CD4-positive, alpha-beta T cell treated with Interferon alpha-2 for 1 hour (primary cell): ENCODE measurements around the gene ANXA2.
"Not testable (repeated sequence)": the region's sequence is repeated elsewhere in the genome, so short reads cannot be mapped to it uniquely, and the experiment has no call there.

Source experiments
- DNase-seq, 2 donors: peaks; one replicate each; pipeline ENCODE4 v3.0.0-alpha.2; 2020 to 2022

Gene ANXA2

DNA sequence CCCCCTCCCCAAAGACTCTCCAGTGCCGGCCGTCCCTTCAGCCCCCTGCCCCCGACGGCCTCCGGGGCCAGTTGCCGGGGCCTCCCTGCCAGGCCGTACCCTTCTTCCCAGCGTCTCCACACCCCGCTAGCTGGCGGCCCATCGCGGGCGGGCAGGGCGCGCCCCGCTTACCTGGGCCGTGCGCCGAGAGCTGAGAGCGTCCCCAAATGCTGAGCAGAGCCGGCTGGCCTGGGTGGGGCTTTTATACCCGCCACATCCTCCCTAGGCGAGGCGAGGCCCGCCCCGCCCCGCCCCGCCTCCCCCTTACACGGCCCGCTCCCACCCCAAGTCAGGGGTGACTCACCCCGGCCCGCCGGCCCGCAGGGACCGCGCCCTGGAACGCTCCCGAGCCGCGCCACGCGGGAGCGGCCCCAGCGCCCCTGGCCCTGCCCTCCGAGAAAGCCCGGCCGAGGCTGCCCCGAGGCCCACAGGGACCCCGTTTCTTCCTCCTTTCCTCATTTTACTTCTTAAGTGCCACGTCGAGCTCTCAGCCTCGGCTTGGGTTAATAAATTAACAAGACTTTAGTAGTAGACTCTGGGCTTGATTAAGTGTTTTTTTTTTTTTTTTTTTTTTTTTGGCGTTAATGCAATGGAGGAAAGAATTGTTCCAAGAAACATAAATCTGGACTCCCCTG lies at the start of gene ANXA2:
Gene ANXA2 (minus strand): TSS at position 215 of the 674 bp plus-strand sequence. CDS start 11,911 bp downstream, outside the sequence.
- peak; percentile 85 to 90 for DNase-seq

DNA sequence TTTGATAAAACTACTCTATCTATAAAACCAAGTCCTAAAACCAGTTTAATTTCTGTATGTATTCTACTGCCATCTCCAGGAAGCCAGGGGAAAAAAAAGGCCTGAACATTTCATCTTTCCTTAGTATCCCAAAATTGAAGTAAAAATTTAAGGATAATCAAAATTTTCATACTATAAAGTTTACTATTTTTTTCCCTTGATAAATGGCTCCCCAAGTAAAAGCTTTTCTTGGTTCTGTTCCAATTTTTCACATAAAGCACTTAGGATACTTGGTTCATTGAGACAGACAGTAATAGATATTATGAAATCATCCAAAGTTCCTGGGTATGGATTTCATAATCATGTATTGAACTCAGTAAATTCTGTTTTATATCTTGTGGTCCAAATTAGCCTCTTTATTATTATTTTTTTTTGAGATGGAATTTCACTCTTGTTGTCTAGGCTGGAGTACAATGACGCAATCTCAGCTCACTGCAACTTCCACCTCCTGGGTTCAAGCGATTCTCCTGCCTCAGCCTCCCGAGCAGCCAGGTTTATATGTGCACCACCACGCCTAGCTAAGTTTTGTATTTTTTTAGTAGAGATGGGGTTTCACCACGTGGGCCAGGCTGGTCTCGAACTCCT lies 46.6 kb upstream of the ANXA2 start:
- DNase-seq, result peak in 1 of 2 donors; percentile 7

DNA sequence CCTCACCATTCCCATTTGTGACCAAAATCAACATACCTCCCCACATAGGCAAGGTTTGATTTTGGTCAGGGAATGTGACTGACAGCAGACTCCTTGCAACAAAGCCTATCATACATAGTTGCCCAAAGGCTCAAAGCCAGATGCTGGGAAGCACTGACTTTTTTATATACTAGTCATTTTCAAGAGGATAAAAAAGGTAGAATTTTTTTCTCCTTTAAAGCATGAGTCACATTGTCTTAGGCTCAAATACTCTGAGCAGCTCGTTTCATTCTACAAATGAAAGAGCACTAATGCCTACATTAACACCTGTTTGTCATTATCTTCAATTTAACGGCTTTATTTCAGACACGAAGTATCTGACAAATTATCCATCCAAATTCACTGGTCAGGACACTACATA lies 45.0 kb upstream of the ANXA2 start:
- no peak for DNase-seq

DNA sequence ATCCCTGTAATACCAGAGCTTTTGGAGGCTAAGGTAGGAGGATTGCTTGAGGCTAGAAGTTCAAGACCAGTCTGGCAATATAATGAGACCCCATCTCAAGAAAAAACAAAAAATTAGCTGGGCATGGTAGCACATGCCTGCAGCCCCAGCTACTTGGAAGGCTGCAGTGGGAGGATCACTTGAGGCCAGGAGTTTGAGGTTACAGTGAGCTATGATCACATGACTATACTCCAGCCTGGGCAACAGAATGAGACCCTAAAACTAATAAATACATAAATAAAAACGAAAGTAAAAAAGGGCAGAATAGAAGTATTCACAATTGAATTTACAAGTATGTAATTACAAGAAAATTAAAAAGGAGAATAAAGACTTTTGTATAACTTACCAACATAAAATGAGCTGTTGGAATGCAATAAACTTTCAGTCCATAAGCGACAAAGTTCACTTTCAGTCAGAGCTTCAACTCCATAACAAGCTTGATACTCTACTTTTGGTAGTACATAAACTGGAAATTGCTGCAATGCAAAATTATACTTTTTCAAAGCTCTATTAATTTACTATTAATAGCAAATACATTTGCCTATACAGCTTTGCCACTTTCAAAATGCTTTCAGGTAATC lies 44.4 kb upstream of the ANXA2 start:
- DNase-seq, result no peak

DNA sequence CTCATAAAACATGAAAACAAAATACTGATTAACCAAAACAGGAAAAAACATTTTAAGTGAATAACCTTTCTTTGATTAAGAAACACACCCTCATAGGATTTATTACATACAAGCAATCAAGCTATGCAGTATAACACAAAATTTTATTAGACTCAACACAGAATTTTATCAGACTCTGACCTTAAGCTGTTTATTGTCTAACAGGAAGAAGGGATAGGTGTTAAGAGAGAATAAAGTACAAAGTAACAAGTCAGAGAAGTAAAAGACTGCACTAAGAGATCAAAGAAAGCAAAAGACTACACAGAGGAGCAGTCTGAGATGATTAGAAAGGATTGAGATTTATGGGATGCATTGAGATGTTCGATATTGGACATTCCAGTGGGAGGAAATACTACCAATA lies 43.5 kb upstream of the ANXA2 start:
- DNase-seq, result no peak

DNA sequence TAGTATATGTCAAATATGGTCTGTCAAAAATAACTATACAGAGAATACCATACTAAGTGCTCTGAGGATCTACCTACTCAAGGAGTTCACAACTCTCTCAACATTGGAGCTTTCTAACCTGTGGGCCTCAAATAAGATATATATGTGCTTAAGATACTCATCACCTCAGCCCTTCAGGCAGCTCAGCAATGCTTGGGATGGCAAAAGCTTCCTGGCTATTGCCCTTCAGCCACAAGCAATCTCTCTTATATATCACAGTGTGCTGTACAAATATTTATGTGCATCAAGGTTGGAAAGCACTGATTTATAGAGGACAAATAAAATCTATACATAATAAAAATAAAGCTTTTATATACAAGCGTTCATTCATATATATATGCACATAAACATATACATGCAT lies 40.9 kb upstream of the ANXA2 start:
- DNase-seq, result no peak

DNA sequence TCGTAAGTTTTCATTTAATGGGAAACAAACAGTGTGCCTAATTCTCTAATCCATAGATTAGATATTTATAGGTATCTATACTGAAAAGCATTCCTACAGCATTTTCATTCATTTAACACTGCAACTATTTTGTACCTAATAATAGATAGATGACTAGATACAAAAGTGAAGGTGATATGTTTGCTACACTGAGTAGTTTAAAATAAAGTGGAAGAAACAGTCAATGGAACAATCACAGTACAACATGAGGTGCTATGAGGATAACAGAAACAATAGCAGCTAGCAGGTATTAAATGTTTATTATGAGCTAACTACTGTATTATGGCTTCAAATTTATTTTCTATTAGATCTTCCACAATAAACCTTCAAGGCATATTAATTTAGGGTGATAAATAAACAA lies 31.1 kb upstream of the ANXA2 start:
- DNase-seq, result no peak

DNA sequence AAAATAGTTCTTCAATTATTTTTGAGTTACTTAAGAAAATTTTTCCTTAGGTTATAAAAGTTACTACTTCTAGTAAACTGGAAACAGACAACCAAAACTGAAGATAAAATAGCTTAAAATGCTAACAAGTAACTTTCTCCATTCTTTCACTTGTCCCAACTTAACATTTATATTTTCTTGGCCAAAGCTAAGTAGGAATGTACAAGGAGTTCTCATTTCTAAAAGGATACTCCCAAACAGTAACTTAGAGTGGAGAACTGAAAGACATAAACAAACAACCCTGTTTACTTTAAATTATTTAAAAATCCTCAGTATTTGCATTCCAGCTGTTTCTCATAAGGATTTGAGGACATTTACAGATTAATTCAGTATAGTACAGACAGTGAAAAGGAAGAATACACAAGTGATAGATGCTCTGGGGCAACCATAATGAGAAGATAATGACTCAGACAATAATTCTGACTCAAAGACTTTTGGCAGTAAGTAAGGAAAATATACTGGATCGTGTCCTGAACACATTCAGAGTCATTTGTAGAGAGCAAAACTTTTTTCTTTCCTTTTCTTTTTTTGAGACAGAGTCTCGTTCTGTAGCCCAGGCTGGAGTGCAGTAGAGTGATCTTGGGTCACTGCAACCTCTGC lies 29.2 kb upstream of the ANXA2 start:
- DNase-seq, result no peak

DNA sequence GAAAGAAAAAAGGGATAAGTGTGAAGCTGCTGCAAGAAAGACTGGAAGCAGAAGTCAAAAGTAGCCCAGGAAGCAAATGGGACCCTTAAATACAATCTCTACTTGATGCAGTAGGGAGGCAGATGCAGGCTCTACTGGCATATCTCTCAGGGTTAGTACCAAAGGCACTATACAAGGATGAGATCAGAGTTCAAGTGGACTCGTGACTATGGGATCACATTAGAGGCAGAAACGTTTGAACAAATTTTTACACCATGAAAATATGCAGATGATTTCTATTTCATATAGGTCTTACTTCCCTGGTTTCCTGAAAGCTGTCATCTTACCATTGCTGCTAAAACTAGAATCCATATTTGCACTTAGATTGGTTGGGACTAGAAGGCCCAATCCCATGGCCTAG lies 27.7 kb upstream of the ANXA2 start:
- DNase-seq, result no peak

DNA sequence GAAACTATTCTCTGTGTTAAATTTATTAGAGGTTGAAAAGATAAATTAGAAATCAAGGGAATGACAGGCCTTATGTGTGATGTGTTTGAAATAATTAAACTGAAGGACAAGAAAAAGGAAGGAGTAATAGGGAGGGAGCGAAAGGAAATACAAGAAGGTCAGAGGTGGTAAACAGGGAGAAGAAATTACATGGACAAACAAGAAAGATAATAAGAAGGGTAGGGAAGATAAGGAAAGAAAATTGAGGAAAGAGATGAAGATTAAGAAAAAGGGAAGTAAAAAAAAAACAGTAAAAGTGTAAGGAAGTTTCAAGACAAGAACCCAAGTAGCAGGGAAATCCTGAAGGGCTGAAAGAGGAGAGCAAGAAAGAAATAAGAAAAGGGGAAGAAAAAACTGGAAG lies 26.2 kb upstream of the ANXA2 start:
- DNase-seq, result no peak

DNA sequence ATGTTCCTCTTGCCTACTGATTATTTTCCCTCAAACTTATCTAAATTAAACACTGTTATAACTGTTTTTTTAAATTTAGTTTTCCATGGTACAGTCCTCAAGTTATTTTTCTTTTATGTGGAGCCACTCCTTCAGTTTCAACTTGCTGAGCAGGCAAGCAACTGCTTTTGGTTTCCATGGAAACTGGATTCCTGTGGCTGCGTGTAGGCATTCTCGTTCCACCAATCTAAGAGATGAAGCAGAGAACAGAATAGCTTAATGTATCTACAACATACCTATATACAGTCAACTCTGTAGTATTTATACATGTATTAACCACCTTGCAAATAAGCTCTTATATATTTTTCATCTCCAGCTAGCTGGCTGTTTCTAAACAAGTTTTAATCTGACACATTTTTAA lies 25.8 kb upstream of the ANXA2 start:
- no peak for DNase-seq

DNA sequence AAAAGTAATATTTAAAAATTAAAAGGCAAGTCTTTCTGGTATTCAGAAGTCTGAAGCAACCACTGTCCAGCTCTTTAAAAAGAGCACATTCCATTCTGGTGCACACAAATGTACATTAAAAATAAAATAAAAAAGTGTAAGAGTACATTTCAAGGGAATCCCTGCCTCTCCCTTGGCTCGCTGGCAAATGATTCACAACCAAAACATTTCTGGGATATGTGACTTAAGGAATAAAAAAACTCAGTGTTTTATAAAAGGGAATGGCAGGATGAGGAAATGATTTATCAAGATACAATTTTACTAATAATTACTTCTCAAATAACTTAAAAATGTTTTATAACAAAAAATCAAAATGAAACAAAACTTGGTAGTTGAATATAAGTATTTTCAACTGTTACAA lies 23.8 kb upstream of the ANXA2 start:
- DNase-seq, result no peak

DNA sequence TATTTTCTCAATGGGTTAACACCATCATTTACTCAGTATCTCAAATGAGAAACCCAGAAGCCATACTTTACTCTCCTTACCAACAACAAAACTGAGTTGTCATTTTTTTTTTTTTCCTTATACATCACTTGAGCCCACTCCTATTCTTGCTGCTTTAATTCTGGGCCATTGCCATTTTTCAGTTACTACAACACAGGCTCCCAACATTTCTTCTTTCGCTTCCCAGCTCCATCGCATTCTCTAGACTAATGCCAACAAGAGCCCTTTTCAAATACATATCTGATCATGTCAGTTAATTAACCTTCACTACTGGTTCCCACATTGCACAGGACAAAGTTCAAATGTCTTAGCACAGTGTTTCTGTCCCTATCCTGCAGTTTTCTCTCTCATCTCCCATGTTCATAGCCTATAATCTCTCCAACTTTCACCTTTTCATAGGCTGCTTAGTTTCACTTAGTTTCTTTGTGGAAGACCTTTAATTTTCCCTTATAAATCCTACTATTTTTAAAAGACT lies 22.5 kb upstream of the ANXA2 start:
- no peak for DNase-seq

DNA sequence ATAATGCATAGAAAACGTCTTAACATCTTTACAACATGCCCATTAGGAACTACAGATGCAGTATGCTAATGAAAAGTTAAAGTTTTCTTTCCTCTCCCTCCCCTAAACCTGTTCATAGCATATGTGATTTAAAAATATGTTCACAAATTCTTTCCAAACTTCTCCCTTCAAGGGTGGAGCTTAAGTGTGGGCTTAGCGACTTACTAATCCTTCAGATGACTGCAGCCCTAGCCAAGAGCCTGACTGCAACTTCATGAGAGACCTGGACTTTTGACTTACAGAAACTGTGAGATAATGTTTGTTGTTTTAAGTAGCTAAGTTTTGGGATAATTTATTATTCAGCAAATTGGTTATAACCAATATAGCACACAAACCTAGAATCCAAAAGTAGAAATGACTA lies 22.0 kb upstream of the ANXA2 start:
- no peak for DNase-seq

DNA sequence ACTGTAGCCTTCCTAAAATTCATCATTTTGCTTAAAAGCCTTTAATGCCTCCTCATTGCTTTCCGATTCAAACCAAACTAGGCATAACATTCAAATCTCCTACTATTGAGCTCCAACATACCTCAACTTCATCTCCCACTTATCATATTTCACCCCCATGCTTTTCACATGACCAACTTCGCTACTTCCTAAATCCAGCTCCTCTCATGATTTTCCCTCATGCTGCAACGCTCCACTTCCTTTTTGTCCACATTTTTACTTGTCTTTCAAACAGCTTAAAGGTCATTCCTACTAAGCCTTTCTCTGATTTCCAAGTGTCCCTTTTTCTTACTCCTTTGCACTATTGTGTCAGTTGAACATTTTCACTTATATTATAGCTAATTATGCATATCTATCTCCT lies 20.3 kb upstream of the ANXA2 start:
- DNase-seq, result no peak

DNA sequence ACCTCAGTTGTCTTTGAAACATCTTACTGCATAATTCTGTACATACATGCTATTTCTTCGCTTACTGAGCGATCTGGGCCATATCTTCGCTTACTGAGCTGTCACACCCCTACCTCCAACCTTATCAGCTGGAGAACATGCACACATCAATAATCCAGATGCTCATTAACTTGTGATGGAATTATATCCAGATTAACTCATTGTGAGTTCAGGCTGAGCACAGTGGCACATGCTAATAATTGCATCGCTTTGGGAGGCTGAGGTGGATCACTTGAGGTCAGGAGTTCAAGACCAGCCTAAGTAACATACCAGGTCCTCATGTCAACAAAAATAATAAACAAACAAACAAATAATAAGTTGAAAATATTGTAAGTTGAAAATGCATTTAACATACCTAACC lies 19.3 kb upstream of the ANXA2 start:
- no peak for DNase-seq

DNA sequence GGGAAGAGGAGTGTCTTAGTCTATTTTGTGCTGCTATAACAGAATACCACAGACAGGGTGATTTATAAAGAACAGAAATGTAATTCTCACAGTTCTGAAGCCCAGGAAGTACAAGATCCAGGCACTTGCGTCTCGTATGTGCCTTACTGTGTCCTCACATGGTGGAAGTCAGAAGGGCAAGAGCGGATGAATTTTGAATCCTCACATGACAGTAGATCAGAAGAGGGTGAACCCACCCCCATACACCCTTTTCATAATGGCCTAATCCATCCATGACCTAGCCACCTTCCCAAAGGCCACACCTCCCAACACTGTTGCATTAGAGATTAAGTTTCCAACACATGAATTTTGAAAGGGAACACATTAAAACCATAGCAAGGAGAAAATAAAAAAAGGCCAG lies 18.7 kb upstream of the ANXA2 start:
- DNase-seq, result no peak

DNA sequence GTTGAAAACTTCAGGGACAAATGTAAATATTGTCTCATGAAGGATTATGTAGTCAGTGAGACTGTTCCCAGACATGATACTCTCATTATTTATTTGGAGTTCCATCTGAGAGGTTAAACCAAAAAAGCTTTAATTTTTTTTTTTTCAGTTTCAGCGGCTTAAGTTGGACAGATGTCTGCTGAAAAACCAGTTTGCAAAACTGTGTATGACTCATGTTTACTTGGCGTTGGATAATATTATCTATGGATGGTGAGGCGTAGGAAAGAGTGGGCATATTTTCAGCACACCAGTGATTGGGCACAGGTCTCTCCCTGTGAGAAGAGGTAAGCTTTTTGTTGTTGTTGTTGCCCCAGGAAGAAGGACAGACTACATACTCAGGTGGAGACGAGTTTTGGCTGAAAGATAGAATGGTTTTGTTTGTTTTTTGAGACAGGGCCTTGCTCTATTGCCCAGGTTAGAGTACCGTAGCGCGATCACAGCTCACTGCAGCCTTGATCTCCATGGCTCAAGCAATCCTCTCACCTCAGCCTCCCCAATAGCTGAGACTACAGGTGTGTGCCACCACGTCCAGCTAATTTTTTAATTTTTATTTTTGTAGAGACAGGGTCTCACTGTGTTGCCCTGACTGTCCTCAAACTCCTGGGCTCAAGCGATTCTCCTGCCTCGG lies 16.4 kb upstream of the ANXA2 start:
- DNase-seq, result no peak

DNA sequence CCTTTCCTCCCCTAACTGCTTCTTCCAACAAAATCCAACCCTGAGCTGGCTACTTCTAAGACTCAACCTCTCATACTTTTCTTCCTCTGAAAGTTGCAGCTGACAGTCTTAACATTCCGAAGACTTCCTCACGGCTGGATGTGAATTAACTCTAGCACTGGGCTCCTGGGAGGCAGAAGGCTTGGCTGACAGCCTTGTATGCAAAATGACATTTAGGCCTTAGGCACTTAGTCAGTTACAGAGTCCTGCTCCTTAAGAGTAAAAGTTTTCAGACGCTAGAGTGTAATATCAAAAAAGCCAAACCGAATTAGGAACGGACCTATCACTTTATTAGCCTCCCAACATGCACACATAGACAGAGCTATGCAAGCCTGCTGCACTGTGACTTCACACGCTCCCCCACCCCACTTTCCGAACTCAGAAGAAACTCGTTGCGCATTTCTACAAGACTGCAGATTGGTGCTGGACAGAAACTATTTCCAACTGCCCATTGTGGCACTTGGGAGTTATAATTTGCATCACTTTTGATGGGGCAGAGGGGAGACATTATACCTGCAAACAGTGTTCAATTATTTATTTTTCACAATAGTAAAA lies 15.5 kb upstream of the ANXA2 start:
- DNase-seq, result no peak

DNA sequence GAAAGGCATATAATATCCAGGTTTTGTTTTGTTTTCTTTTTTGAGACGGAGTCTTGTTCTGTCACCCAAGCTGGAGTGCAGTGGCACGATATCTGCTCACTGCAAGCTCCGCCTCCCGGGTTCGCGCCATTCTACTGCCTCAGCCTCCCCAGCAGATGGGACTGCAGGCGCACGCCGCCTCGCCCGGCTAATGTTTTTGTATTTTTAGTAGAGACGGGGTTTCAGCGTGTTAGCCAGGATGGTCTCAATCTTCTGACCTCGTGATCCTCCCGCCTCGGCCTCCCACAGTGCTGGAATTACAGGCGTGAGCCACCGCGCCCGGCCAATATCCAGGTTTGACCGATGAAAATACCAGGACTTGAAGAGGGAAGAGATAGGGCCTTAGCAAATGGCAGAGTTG lies 15.0 kb upstream of the ANXA2 start:
- not testable (repeated sequence) for DNase-seq

DNA sequence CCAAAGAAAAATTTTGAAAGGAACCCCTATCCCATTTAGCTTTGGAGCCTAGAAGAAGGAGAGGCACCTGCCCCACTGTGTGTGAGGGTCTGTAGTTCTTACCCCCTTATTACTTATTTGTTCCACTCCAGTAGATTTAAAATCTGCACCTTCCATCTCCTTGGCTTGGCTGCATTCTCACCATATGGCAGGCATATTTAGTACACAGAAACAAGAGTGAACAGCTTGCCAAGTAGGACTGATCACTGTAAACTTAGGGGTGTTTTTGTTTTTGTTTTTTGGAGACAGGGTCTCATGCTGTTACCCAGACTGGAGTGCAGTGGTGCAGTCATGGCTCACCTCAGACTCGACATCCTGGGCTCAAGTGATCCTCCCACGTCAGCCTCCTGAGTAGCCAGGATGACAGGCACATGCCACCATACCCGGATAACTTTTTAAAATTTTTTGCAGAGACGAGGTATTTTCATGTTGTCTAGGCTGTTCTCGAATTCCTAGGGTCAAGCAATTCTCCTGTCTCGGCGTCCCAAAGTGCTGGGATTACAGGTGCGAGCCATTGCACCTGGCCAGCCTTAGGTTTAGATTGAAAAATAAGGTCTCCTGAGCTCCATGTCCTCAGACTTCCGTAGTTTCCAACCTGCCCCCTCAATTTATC lies 14.1 kb upstream of the ANXA2 start:
- no peak for DNase-seq

DNA sequence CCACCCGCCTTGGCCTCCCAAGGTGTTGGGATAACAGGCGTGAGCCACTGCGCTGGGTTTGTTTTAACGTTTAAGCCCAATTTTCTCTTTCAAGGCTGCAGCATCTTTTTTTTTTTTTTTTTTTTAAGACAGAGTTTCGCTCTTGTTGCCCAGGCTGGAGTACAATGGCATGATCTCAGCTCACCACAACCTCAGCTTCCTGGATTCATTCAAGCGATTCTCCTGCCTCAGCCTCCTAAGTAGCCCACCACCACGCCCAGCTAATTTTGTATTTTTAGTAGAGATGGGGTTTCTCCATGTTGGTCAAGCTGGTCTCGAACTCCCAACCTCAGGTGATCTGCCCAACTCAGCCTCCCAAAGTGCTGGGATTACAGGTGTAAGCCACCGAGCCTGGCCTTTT lies 12.6 kb upstream of the ANXA2 start:
- DNase-seq, result not testable (repeated sequence)
